Keratinocyte (primary cell): ENCODE measurements around the gene KBTBD8. TPM values are rescaled to one million over a fixed set of nuclear protein-coding genes. Genes with fewer than 3 reads are reported as not detected.

Experiments used
- DNase-seq: peaks from one replicate; pipeline ENCODE4 v3.0.0-alpha.2; 2011; ENCODE audit warnings: low read depth, missing footprints, low spot score
- FAIRE-seq: peaks from 2 replicates; lab custom pipeline; 2011; peaks lifted over from hg19 to GRCh38; lab: Jason Lieb, UNC
- H2AFZ ChIP-seq: 2 replicates; pipeline ENCODE4 v1.6.0; 2012; ENCODE audit warnings: low read length, control low read depth, inconsistent platforms; ENCODE audit not compliant: control insufficient read depth
- H3K27ac ChIP-seq: 2 replicates; pipeline ENCODE4 v1.5.1; 2011; ENCODE audit warnings: low read length; ENCODE audit not compliant: control insufficient read depth, insufficient read depth
- H3K27me3 ChIP-seq: 3 replicates; pipeline ENCODE4 v1.6.0; 2011; ENCODE audit warnings: low read length; ENCODE audit not compliant: control insufficient read depth, insufficient read depth; ENCODE audit errors: extremely low read depth
- H3K36me3 ChIP-seq, 2 experiments: 2 replicates in 1 of 2; 3 replicates in 1 of 2; pipeline ENCODE4 v1.5.1; 2011; ENCODE audit warnings: low read length in 2 of 2, mild to moderate bottlenecking in 1 of 2; ENCODE audit not compliant: control insufficient read depth in 2 of 2, insufficient read depth in 2 of 2; ENCODE audit errors: extremely low read depth in 1 of 2
- H3K4me1 ChIP-seq: 3 replicates; pipeline ENCODE4 v1.5.1; 2011; ENCODE audit warnings: low read length; ENCODE audit not compliant: control insufficient read depth, insufficient read depth; ENCODE audit errors: extremely low read depth
- H3K4me2 ChIP-seq: 3 replicates; pipeline ENCODE4 v1.6.0; 2011; ENCODE audit warnings: low read depth, low read length; ENCODE audit not compliant: control insufficient read depth, insufficient read depth; ENCODE audit errors: extremely low read depth
- H3K4me3 ChIP-seq, 3 experiments: fragments of 200-600 bp in 1 of 3; sonication (generic) in 1 of 3; 2 replicates in 2 of 3; 3 replicates in 1 of 3; pipeline ENCODE4 v1.5.1; 2011 to 2016; ENCODE audit warnings: low read length in 3 of 3, mild to moderate bottlenecking in 3 of 3, control low read depth in 2 of 3, inconsistent platforms in 1 of 3, low read depth in 1 of 3, mixed read lengths in 1 of 3, mixed run types in 1 of 3, moderate library complexity in 1 of 3; ENCODE audit not compliant: control insufficient read depth in 2 of 3, insufficient read depth in 2 of 3; ENCODE audit errors: extremely low read depth in 1 of 3
- H3K79me2 ChIP-seq: 2 replicates; pipeline ENCODE4 v1.6.0; 2012; ENCODE audit warnings: low read length; ENCODE audit not compliant: control insufficient read depth, insufficient read depth
- H3K9ac ChIP-seq: 3 replicates; pipeline ENCODE4 v1.6.0; 2011; ENCODE audit warnings: low read length; ENCODE audit not compliant: control insufficient read depth, insufficient read depth; ENCODE audit errors: extremely low read depth
- H3K9me1 ChIP-seq: 3 replicates; pipeline ENCODE4 v1.6.0; 2011; ENCODE audit warnings: low read length; ENCODE audit not compliant: control insufficient read depth, insufficient read depth; ENCODE audit errors: extremely low read depth
- H3K9me3 ChIP-seq: 2 replicates; pipeline ENCODE4 v1.5.1; 2012; ENCODE audit warnings: low read depth, low read length; ENCODE audit not compliant: control insufficient read depth
- H4K20me1 ChIP-seq: 3 replicates; pipeline ENCODE4 v1.6.0; 2011; ENCODE audit warnings: low read length; ENCODE audit not compliant: control insufficient read depth, insufficient read depth; ENCODE audit errors: extremely low read depth
- CTCF ChIP-seq, 3 experiments: IDR thresholded peaks in 1 of 3; conservative IDR thresholded peaks in 1 of 3; optimal IDR thresholded peaks in 1 of 3; 2 replicates in 2 of 3; 3 replicates in 1 of 3; pipeline versions ENCODE3 to v1.5.1; 2011; ENCODE audit warnings: low read length in 3 of 3, mild to moderate bottlenecking in 3 of 3, moderate library complexity in 2 of 3, control low read depth in 1 of 3, inconsistent platforms in 1 of 3; ENCODE audit not compliant: insufficient read depth in 2 of 3; ENCODE audit errors: extremely low read depth in 1 of 3
- EZH2 ChIP-seq: IDR thresholded peaks from one replicate; pipeline ENCODE4 v1.6.1; 2012; ENCODE audit warnings: inconsistent platforms, mild to moderate bottlenecking, low read length, moderate library complexity
- dilution Hi-C: fragments of 300-500 bp; cut with MboI; formaldehyde crosslinking; loops from one replicate; pipeline ENCODE4 v1.7.0; 2020; ENCODE audit warnings: low sequenced_read_pairs; ENCODE audit not compliant: extremely low pct_ligation_motif_present
- polyA plus RNA-seq, 5 experiments: library from polyadenylated mRNA; depleted of rRNA in 3 of 5; stranded (reverse) in 3 of 5; stranded (forward) in 1 of 5; unstranded in 1 of 5; fragments of >200 nt; gene quantifications; 1 replicate in 1 of 5; 2 replicates in 3 of 5; 3 replicates in 1 of 5; pipeline versions ENCODE4 v1.2.1 to v1.2.3, GENCODE V29; 2011 to 2012; ENCODE audit warnings: missing spikeins in 2 of 5, low read depth in 1 of 5, low replicate concordance in 1 of 5

The KBTBD8 gene
- polyA plus RNA-seq, 1 donor (not counting 4 experiments of a cell fraction or from before 2014, with no cell fraction given), result 7.5 TPM

GRCh38 chr3:67028001-67028784 is 30.1 kb downstream of the KBTBD8 start:
- FAIRE-seq, result no peak

DNA sequence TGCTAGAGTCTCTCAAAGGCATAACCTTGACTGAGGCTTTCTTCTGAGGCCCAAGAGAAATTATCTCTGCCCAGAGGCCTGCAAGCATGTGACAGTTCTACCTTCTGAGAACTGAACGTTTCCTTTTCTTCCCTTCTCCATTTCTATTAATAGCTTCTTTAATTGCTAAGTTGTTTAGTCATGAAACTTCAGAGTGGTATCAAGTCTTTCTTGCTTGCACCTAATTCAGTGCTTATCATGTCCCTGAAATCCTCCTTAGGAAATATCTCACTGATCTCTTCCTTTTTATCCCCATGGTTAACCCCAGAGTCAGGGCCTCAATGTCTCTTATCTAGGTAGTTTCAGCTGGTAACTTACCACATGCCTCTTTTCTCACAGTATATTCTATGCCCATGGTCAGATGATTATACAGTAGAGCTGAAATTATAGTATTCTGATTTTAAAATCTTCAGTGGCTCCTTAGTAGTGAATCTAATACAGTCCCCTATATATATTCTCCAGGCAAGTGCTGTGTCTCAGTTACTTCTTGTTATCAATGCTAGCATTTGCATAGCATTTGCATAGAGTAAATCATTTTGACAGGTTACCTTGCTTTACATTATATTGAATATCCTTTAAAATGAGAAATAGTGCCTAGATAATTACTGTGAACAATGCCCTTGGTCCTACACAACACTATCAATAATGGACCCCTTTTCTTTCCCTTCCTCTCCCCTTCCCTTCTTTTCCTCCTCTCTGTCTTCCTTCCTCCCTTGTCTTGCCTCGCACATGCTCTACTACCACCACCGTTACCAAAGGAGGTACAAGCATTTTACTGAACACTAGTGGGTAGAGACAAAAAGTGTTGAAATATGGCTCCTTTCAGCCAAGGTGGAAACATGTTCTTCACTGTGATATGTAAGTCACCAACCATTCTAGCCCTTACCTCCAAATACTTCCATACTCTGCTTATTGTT is 33.0 kb downstream of the KBTBD8 start:
- H2AFZ ChIP-seq, result no peak overlapping the region
- TF ChIP-seq EZH2, result no peak
- TF ChIP-seq CTCF (optimal IDR thresholded peaks at IDR 0.05 in 1 of 3, IDR thresholded peaks at IDR 0.05 in 1 of 3, conservative IDR thresholded peaks at IDR 0.05 in 1 of 3; ENCODE audit: extremely low read depth in 1 of 3, insufficient read depth in 2 of 3, low read length in 3 of 3), result no peak
- dilution Hi-C loops, result no loop called here
- H3K36me3 ChIP-seq, result no peaks in the 10 kb centered on the region
- no peaks in the 10 kb centered on the region for H3K4me1 ChIP-seq
- FAIRE-seq (no peak), DNase-seq (no peak)
- no peaks in the 10 kb centered on the region for H3K79me2 ChIP-seq
- H3K4me3 ChIP-seq, result no peak overlapping the region
- peaks cover 2% of the 10 kb centered on the region for H3K27me3 ChIP-seq
- H3K4me2 ChIP-seq, result no peak overlapping the region
- H3K27ac ChIP-seq, result no peak overlapping the region
- H3K9me3 ChIP-seq, result no peaks in the 10 kb centered on the region
- H4K20me1 ChIP-seq, result no peaks in the 10 kb centered on the region
- no peak overlapping the region for H3K9ac ChIP-seq
- H3K9me1 ChIP-seq, result no peaks in the 10 kb centered on the region

More at GRCh38 chr3:67028001-67028784, 30.1 kb downstream of the KBTBD8 start:
- no peaks in the 10 kb centered on the region for H3K9me1 ChIP-seq
- dilution Hi-C loops, result no loop called here
- H2AFZ ChIP-seq, result no peak overlapping the region
- H3K4me2 ChIP-seq, result no peak overlapping the region
- no peaks in the 10 kb centered on the region for H3K79me2 ChIP-seq
- TF ChIP-seq CTCF (optimal IDR thresholded peaks at IDR 0.05 in 1 of 3, IDR thresholded peaks at IDR 0.05 in 1 of 3, conservative IDR thresholded peaks at IDR 0.05 in 1 of 3; ENCODE audit: extremely low read depth in 1 of 3, insufficient read depth in 2 of 3, low read length in 3 of 3), result no peak
- no peak for TF ChIP-seq EZH2
- H3K27me3 ChIP-seq, result no peaks in the 10 kb centered on the region
- no peak overlapping the region for H3K4me3 ChIP-seq
- no peak for DNase-seq
- no peak overlapping the region for H3K27ac ChIP-seq
- H3K9ac ChIP-seq, result no peak overlapping the region
- H3K36me3 ChIP-seq, result no peaks in the 10 kb centered on the region
- no peaks in the 10 kb centered on the region for H3K9me3 ChIP-seq
- H4K20me1 ChIP-seq, result no peaks in the 10 kb centered on the region
- H3K4me1 ChIP-seq, result no peaks in the 10 kb centered on the region
